ENCODE measurements around the gene THBS1. TPM values are rescaled to one million over a fixed set of nuclear protein-coding genes. Genes with fewer than 3 reads are reported as not detected.

THBS1 gene
- total and polyA plus RNA-seq, 2 experiments from 2014 or later, result 82.9 to 220 TPM

DNA sequence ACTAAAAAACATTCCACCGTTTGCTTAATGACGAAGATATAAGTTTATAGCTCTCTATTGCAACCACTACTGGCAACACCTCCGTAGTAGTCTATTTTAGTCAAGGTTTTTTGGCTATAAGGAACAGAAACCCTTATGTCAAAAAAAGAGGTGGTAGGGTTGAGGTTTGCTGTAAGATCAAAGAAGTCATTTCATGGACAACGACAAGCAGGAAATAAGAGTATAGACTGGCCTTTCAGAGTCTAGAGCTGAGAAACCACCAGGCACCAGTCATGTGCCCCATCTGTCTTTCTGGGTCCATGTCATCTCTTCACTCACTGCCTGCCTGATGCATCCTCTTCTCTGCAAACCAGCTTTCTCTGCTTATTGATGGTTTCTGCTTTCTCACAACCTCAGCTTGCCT, 42.7 kb downstream of the THBS1 start:
- TF ChIP-seq EZH2phosphoT487 (IDR thresholded peaks at IDR 0.05; ENCODE audit: low read depth, severe bottlenecking, unreplicated experiment) (no peak), EZH2 (IDR thresholded peaks at IDR 0.05; ENCODE audit: borderline replicate concordance) (no peak)
- TF ChIP-seq, protein P1, sequence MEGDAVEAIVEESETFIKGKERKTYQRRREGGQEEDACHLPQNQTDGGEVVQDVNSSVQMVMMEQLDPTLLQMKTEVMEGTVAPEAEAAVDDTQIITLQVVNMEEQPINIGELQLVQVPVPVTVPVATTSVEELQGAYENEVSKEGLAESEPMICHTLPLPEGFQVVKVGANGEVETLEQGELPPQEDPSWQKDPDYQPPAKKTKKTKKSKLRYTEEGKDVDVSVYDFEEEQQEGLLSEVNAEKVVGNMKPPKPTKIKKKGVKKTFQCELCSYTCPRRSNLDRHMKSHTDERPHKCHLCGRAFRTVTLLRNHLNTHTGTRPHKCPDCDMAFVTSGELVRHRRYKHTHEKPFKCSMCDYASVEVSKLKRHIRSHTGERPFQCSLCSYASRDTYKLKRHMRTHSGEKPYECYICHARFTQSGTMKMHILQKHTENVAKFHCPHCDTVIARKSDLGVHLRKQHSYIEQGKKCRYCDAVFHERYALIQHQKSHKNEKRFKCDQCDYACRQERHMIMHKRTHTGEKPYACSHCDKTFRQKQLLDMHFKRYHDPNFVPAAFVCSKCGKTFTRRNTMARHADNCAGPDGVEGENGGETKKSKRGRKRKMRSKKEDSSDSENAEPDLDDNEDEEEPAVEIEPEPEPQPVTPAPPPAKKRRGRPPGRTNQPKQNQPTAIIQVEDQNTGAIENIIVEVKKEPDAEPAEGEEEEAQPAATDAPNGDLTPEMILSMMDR (IDR thresholded peaks at IDR 0.05; ENCODE audit: poor library complexity), result no peak
- no peaks in the 10 kb centered on the region for H3K79me2 ChIP-seq
- no peaks in the 10 kb centered on the region for H4K20me1 ChIP-seq (ENCODE audit: insufficient read depth, poor library complexity, severe bottlenecking)
- no peak overlapping the region for H2AFZ ChIP-seq
- peaks cover 9% of the 10 kb centered on the region for H3K4me1 ChIP-seq (ENCODE audit: insufficient read depth)
- no peak overlapping the region for H3K4me3 ChIP-seq
- DNase-seq (ENCODE audit: low spot score), result no peak
- H3K27me3 ChIP-seq, result no peaks in the 10 kb centered on the region
- H3K9me2 ChIP-seq (replicated peaks; ENCODE audit: insufficient read depth), result no peaks in the 10 kb centered on the region
- no peaks in the 10 kb centered on the region for H3K9me3 ChIP-seq (ENCODE audit: low read depth)
- peak overlapping the region; percentile 24 for H3K27ac ChIP-seq
- peak overlapping the region; percentile 11 for H3K4me2 ChIP-seq
- 70% methylated on average over 4 of the region's 4 CpGs for WGBS (ENCODE audit: low lambda C conversion rate, missing lambda C conversion rate)
- no peaks in the 10 kb centered on the region for H3K36me3 ChIP-seq (replicated peaks; ENCODE audit: insufficient read depth, low read depth)

DNA sequence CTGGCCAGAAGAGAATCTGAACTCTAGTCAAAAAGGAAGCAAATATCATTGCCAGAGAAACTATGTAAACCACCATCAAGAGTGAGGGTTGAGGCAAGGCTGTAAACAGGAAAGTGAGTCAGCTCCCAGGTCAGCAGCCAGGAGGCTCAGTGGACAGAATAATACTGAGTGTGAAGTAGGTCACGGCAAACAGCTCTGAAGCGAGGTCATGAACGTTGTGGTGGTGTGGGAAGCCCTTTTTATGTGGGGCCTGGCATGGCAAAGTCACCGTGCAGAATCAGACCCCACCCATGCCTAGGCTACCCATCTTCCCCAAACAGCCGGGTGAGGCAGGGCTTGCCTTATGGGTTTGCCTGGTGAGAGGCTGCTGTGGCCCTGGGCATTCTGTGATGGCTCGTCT, 43.9 kb downstream of the THBS1 start:
- 78% methylated on average over 6 of the region's 6 CpGs for WGBS (ENCODE audit: low lambda C conversion rate, missing lambda C conversion rate)
- H2AFZ ChIP-seq, result no peak overlapping the region
- H3K9me2 ChIP-seq (replicated peaks; ENCODE audit: insufficient read depth), result no peaks in the 10 kb centered on the region

DNA sequence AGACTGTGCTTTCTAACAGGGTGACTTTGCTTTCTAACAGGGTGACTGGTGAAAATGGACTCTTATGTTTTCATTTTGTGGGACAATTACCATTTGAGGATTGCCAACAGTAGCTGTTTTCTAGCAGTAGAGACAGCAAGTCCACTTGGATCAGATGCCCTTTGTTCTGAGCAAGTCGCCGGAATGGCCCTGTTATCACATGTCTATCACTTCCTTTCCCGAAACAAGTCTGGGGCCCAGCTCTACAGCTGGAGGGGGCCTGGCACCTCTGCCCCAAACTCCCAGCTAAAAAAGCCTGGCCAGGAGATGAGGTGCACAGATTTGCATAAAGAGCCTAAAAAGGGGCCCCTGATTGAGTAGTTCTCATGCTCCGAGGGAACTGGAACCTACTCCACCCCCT, 44.6 kb downstream of the THBS1 start:
- H3K9me3 ChIP-seq (ENCODE audit: low read depth), result no peaks in the 10 kb centered on the region
- TF ChIP-seq, protein P1 (IDR thresholded peaks at IDR 0.05; ENCODE audit: poor library complexity), result no peak
- TF ChIP-seq EZH2 (IDR thresholded peaks at IDR 0.05; ENCODE audit: borderline replicate concordance) (no peak), EZH2phosphoT487 (IDR thresholded peaks at IDR 0.05; ENCODE audit: low read depth, severe bottlenecking, unreplicated experiment) (no peak)
- H3K36me3 ChIP-seq (replicated peaks; ENCODE audit: insufficient read depth, low read depth), result no peaks in the 10 kb centered on the region
- peak overlapping the region; percentile 57 for H3K27ac ChIP-seq
- no peak overlapping the region for H3K4me3 ChIP-seq
- H3K9me2 ChIP-seq (replicated peaks; ENCODE audit: insufficient read depth), result no peaks in the 10 kb centered on the region
- no peaks in the 10 kb centered on the region for H4K20me1 ChIP-seq (ENCODE audit: insufficient read depth, poor library complexity, severe bottlenecking)
- DNase-seq (ENCODE audit: low spot score), result no peak
- H3K79me2 ChIP-seq, result no peaks in the 10 kb centered on the region
- H3K4me1 ChIP-seq (ENCODE audit: insufficient read depth), result peaks cover 21% of the 10 kb centered on the region
- WGBS (ENCODE audit: low lambda C conversion rate, missing lambda C conversion rate), result 93% methylated on average over 4 of the region's 4 CpGs
- H2AFZ ChIP-seq, result no peak overlapping the region
- no peak overlapping the region for H3K4me2 ChIP-seq
- H3K27me3 ChIP-seq, result no peaks in the 10 kb centered on the region

More for the DNA sequence above, 43.9 kb downstream of the THBS1 start:
- Histone ChIP-seq H3K27me3 (no peaks in the 10 kb centered on the region), H3K4me1 (ENCODE audit: insufficient read depth) (peaks cover 17% of the 10 kb centered on the region), H4K20me1 (ENCODE audit: insufficient read depth, poor library complexity, severe bottlenecking) (no peaks in the 10 kb centered on the region), H3K4me3 (no peak overlapping the region), H3K4me2 (no peak overlapping the region), H3K27ac (peak overlapping the region; percentile 79), H3K9me3 (ENCODE audit: low read depth) (no peaks in the 10 kb centered on the region), H3K79me2 (no peaks in the 10 kb centered on the region), H3K36me3 (replicated peaks; ENCODE audit: insufficient read depth, low read depth) (no peaks in the 10 kb centered on the region)
- DNase-seq (ENCODE audit: low spot score), result peak; percentile 43
- TF ChIP-seq, protein P1 (IDR thresholded peaks at IDR 0.05; ENCODE audit: poor library complexity), result no peak
- TF ChIP-seq EZH2phosphoT487 (IDR thresholded peaks at IDR 0.05; ENCODE audit: low read depth, severe bottlenecking, unreplicated experiment) (no peak), EZH2 (IDR thresholded peaks at IDR 0.05; ENCODE audit: borderline replicate concordance) (no peak)

DNA sequence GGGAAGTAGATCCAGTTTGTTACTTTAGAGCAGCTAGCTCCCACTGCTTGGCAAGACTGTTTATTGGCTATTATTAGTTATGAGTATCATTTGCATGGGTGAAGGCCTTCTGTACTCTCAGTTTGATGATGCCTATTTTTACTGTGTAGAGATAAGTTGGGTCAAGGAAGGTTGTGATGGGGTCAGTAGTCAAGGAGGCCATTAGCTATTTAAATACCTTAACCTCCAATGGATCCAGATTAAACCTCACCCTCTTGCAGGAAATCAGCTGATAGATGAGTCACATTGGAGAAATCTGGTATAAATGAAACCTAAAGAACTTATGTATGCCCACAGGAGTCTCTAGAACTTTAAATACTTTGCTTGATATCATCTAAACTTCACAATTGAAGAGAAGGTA, 45.0 kb downstream of the THBS1 start:
- Histone ChIP-seq H3K36me3 (replicated peaks; ENCODE audit: insufficient read depth, low read depth) (no peaks in the 10 kb centered on the region), H3K9me2 (replicated peaks; ENCODE audit: insufficient read depth) (no peaks in the 10 kb centered on the region), H3K79me2 (no peaks in the 10 kb centered on the region), H4K20me1 (ENCODE audit: insufficient read depth, poor library complexity, severe bottlenecking) (no peaks in the 10 kb centered on the region), H3K27ac (no peak overlapping the region), H3K9me3 (ENCODE audit: low read depth) (no peaks in the 10 kb centered on the region), H3K27me3 (no peaks in the 10 kb centered on the region), H3K4me1 (ENCODE audit: insufficient read depth) (peaks cover 21% of the 10 kb centered on the region), H3K4me2 (no peak overlapping the region), H3K4me3 (no peak overlapping the region), H2AFZ (no peak overlapping the region)
- no peak for DNase-seq (ENCODE audit: low spot score)
- TF ChIP-seq EZH2phosphoT487 (IDR thresholded peaks at IDR 0.05; ENCODE audit: low read depth, severe bottlenecking, unreplicated experiment) (no peak), EZH2 (IDR thresholded peaks at IDR 0.05; ENCODE audit: borderline replicate concordance) (no peak)
- TF ChIP-seq, protein P1 (IDR thresholded peaks at IDR 0.05; ENCODE audit: poor library complexity), result no peak
